ENCODE results near the gene CD2BP2. TPM values are rescaled to one million over a fixed set of nuclear protein-coding genes. Genes with fewer than 3 reads are reported as not detected.
"Not testable (repeated sequence)": the region's sequence is repeated elsewhere in the genome, so short reads cannot be mapped to it uniquely, and the experiment has no call there.

Gene CD2BP2
- total RNA-seq, 1 donor from 2014 or later: 34.1 TPM

GRCh38 chr16:30351586-30352419, 3.3 kb downstream of the CD2BP2 start:
- DNase-seq (peak; percentile 87), ATAC-seq (ENCODE audit: poor library complexity) (peak; percentile 45)
- intact Hi-C loops (cut with DNase I): loop anchor here (10.0 kb wide), 1 partner anchor 53 kb away; the partner anchor contains the start of gene ZNF771

- ATAC-seq (ENCODE audit: poor library complexity) (no peak), DNase-seq (peak; percentile 24)
- intact Hi-C loops (cut with DNase I): loop anchor here (10.0 kb wide), 1 partner anchor 54 kb away; the partner anchor contains the start of gene ZNF771
Measured at GRCh38 chr16:30351001-30351441, 4.1 kb downstream of the CD2BP2 start.

GRCh38 chr16:30350134-30350871, 4.8 kb downstream of the CD2BP2 start:
- ATAC-seq (ENCODE audit: poor library complexity) (no peak), DNase-seq (no peak)
- intact Hi-C loops (cut with DNase I): loop anchor here (10.0 kb wide), 1 partner anchor 54 kb away; the partner anchor contains the start of gene ZNF771

- ATAC-seq (ENCODE audit: poor library complexity): no peak
- DNase-seq: no peak
Measured at GRCh38 chr16:30349675-30350074, 5.4 kb downstream of the CD2BP2 start.

GRCh38 chr16:30348929-30349328, 6.2 kb downstream of the CD2BP2 start:
- ATAC-seq (ENCODE audit: poor library complexity): no peak
- intact Hi-C loops (cut with DNase I): no loop called here
- DNase-seq: no peak

More at GRCh38 chr16:30349675-30350074, 5.4 kb downstream of the CD2BP2 start:
- intact Hi-C loops (cut with DNase I): loop anchor here (10.0 kb wide), 1 partner anchor 55 kb away; the partner anchor contains the start of gene ZNF771

GRCh38 chr16:30348113-30348512, 7.0 kb downstream of the CD2BP2 start:
- DNase-seq (no peak), ATAC-seq (ENCODE audit: poor library complexity) (no peak)
- intact Hi-C loops (cut with DNase I): no loop called here

- ATAC-seq (ENCODE audit: poor library complexity): no peak
- no peak for DNase-seq
- intact Hi-C loops (cut with DNase I): no loop called here
Measured at GRCh38 chr16:30346286-30346685, 8.8 kb downstream of the CD2BP2 start.

GRCh38 chr16:30343491-30343820, 11.7 kb downstream of the CD2BP2 start:
- intact Hi-C loops (cut with DNase I); DNase-seq; ATAC-seq (ENCODE audit: poor library complexity): not testable (repeated sequence)

GRCh38 chr16:30342751-30343490, 12.2 kb downstream of the CD2BP2 start:
- no peak for DNase-seq
- intact Hi-C loops (cut with DNase I): no loop called here
- ATAC-seq (ENCODE audit: poor library complexity): no peak

- DNase-seq; intact Hi-C loops (cut with DNase I); ATAC-seq (ENCODE audit: poor library complexity): not testable (repeated sequence)
Measured at GRCh38 chr16:30341971-30342370, 13.1 kb downstream of the CD2BP2 start.

GRCh38 chr16:30340621-30341020, 14.5 kb downstream of the CD2BP2 start:
- DNase-seq (no peak), ATAC-seq (ENCODE audit: poor library complexity) (no peak)
- intact Hi-C loops (cut with DNase I): no loop called here

- ATAC-seq (ENCODE audit: poor library complexity); intact Hi-C loops (cut with DNase I): not testable (repeated sequence)
Measured at GRCh38 chr16:30338715-30339114, 16.4 kb downstream of the CD2BP2 start.

GRCh38 chr16:30337964-30338357, 17.1 kb downstream of the CD2BP2 start:
- ATAC-seq (ENCODE audit: poor library complexity); DNase-seq; intact Hi-C loops (cut with DNase I): not testable (repeated sequence)

More at GRCh38 chr16:30338715-30339114, 16.4 kb downstream of the CD2BP2 start:
- not testable (repeated sequence) for DNase-seq

- no peak for DNase-seq
- ATAC-seq (ENCODE audit: poor library complexity): peak; percentile 24
- intact Hi-C loops (cut with DNase I): no loop called here
Measured at GRCh38 chr16:30335598-30336474, 19.3 kb downstream of the CD2BP2 start.

GRCh38 chr16:30335028-30335597, 20.0 kb downstream of the CD2BP2 start:
- intact Hi-C loops (cut with DNase I): not testable (repeated sequence)

GRCh38 chr16:30334473-30334989, 20.6 kb downstream of the CD2BP2 start:
- peak; percentile 97 for ATAC-seq (ENCODE audit: poor library complexity)
- DNase-seq: peak; percentile 91

More at GRCh38 chr16:30335028-30335597, 20.0 kb downstream of the CD2BP2 start:
- peak; percentile 96 for ATAC-seq (ENCODE audit: poor library complexity)
- DNase-seq: peak; percentile 94

GRCh38 chr16:30324220-30324619, 30.9 kb downstream of the CD2BP2 start:
- ATAC-seq (ENCODE audit: poor library complexity); intact Hi-C loops (cut with DNase I); DNase-seq: not testable (repeated sequence)

More at GRCh38 chr16:30334473-30334989, 20.6 kb downstream of the CD2BP2 start:
- intact Hi-C loops (cut with DNase I): not testable (repeated sequence)

Measured in Right ventricle myocardium superior (tissue), 1 donor.